BE2C (cell line): ENCODE results near the gene PHF3.

Experiments used
- DNase-seq: peaks from one replicate; pipeline ENCODE4 v3.0.0-alpha.2; 2020
- H3K27me3 ChIP-seq: fragments of 250-450 bp; sonication (Bioruptor Pico); 2 replicates; pipeline ENCODE4 v1.5.1; 2020; ENCODE audit warnings: mild to moderate bottlenecking
- H3K36me3 ChIP-seq: fragments of 250-450 bp; sonication (Bioruptor Pico); 2 replicates; pipeline ENCODE4 v1.5.1; 2020; ENCODE audit warnings: mild to moderate bottlenecking
- H3K4me1 ChIP-seq: fragments of 250-450 bp; sonication (Bioruptor Pico); 2 replicates; pipeline ENCODE4 v1.5.1; 2020
- H3K4me3 ChIP-seq: 2 replicates; pipeline ENCODE4 v1.5.1; 2011; ENCODE audit warnings: low read depth, low read length
- H3K9me3 ChIP-seq: fragments of 250-450 bp; sonication (Bioruptor Pico); 2 replicates; pipeline ENCODE4 v1.5.1; 2020
- CTCF ChIP-seq: IDR thresholded peaks from 2 replicates; pipeline ENCODE4 v1.5.1; 2012; ENCODE audit warnings: mild to moderate bottlenecking, low read depth, low read length

Gene PHF3

GRCh38 chr6:63677282-63677681 lies 41.7 kb downstream of the PHF3 start:
- Histone ChIP-seq H3K27me3 (no peaks in the 10 kb centered on the region), H3K4me3 (no peak overlapping the region), H3K9me3 (no peaks in the 10 kb centered on the region), H3K36me3 (peaks cover 9% of the 10 kb centered on the region; the same call in 1 of the 2 replicates), H3K4me1 (no peaks in the 10 kb centered on the region)
- no peak for TF ChIP-seq CTCF
- DNase-seq = no peak

GRCh38 chr6:63683071-63683603 lies 47.5 kb downstream of the PHF3 start:
- no peaks in the 10 kb centered on the region for H3K9me3 ChIP-seq
- H3K4me3 ChIP-seq = no peak overlapping the region
- no peaks in the 10 kb centered on the region for H3K4me1 ChIP-seq
- H3K36me3 ChIP-seq = peaks cover 36% of the 10 kb centered on the region
- no peak for TF ChIP-seq CTCF
- no peaks in the 10 kb centered on the region for H3K27me3 ChIP-seq
- no peak for DNase-seq

GRCh38 chr6:63685446-63686379 lies 50.1 kb downstream of the PHF3 start:
- TF ChIP-seq CTCF = no peak
- Histone ChIP-seq H3K4me1 (no peaks in the 10 kb centered on the region), H3K4me3 (no peak overlapping the region), H3K9me3 (no peaks in the 10 kb centered on the region), H3K36me3 (peaks cover 29% of the 10 kb centered on the region), H3K27me3 (no peaks in the 10 kb centered on the region)
- no peak for DNase-seq

GRCh38 chr6:63689421-63689820 lies 53.8 kb downstream of the PHF3 start:
- H3K4me1 ChIP-seq = no peaks in the 10 kb centered on the region
- peaks cover 36% of the 10 kb centered on the region for H3K36me3 ChIP-seq
- no peaks in the 10 kb centered on the region for H3K27me3 ChIP-seq
- DNase-seq = no peak
- no peak for TF ChIP-seq CTCF
- no peaks in the 10 kb centered on the region for H3K9me3 ChIP-seq
- H3K4me3 ChIP-seq = no peak overlapping the region

- no peaks in the 10 kb centered on the region for H3K9me3 ChIP-seq
- no peak overlapping the region for H3K4me3 ChIP-seq
- TF ChIP-seq CTCF = no peak
- no peaks in the 10 kb centered on the region for H3K27me3 ChIP-seq
- H3K4me1 ChIP-seq = no peaks in the 10 kb centered on the region
- no peak for DNase-seq
- H3K36me3 ChIP-seq = peaks cover 33% of the 10 kb centered on the region
Measured at GRCh38 chr6:63690221-63690620, 54.6 kb downstream of the PHF3 start.

GRCh38 chr6:63705707-63706106 lies 70.1 kb downstream of the PHF3 start:
- peaks cover 70% of the 10 kb centered on the region for H3K36me3 ChIP-seq
- no peaks in the 10 kb centered on the region for H3K4me1 ChIP-seq
- no peak for DNase-seq
- H3K9me3 ChIP-seq = no peaks in the 10 kb centered on the region
- TF ChIP-seq CTCF = no peak
- H3K4me3 ChIP-seq = no peak overlapping the region
- no peaks in the 10 kb centered on the region for H3K27me3 ChIP-seq
